Measurements from ENCODE around the gene MTG1. TPM values are rescaled to one million over a fixed set of nuclear protein-coding genes. Genes with fewer than 3 reads are reported as not detected.

Gene MTG1
- total RNA-seq, 1 donor: 31.5 TPM

DNA sequence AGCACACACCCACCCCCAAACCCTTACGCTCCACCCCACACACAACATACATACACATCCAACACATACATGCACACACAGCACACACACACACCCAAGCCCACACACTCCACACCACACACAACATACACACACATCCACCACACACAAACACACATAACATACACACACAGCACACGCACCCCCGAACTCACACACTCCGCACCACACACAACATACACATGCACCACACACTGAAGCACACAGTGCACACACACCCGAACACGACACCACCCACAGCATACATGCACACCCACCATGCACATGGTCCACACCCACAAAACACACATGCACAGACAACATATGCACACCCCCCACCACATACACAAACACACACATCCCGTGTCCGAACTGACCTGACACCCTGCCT is 44.8 kb upstream of the MTG1 start:
- TF ChIP-seq, protein P1, sequence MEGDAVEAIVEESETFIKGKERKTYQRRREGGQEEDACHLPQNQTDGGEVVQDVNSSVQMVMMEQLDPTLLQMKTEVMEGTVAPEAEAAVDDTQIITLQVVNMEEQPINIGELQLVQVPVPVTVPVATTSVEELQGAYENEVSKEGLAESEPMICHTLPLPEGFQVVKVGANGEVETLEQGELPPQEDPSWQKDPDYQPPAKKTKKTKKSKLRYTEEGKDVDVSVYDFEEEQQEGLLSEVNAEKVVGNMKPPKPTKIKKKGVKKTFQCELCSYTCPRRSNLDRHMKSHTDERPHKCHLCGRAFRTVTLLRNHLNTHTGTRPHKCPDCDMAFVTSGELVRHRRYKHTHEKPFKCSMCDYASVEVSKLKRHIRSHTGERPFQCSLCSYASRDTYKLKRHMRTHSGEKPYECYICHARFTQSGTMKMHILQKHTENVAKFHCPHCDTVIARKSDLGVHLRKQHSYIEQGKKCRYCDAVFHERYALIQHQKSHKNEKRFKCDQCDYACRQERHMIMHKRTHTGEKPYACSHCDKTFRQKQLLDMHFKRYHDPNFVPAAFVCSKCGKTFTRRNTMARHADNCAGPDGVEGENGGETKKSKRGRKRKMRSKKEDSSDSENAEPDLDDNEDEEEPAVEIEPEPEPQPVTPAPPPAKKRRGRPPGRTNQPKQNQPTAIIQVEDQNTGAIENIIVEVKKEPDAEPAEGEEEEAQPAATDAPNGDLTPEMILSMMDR (IDR thresholded peaks at IDR 0.05; ENCODE audit: extremely low read depth, low read depth, low read length): no peak
- no peak overlapping the region for H2AFZ ChIP-seq (ENCODE audit: low read length)

DNA sequence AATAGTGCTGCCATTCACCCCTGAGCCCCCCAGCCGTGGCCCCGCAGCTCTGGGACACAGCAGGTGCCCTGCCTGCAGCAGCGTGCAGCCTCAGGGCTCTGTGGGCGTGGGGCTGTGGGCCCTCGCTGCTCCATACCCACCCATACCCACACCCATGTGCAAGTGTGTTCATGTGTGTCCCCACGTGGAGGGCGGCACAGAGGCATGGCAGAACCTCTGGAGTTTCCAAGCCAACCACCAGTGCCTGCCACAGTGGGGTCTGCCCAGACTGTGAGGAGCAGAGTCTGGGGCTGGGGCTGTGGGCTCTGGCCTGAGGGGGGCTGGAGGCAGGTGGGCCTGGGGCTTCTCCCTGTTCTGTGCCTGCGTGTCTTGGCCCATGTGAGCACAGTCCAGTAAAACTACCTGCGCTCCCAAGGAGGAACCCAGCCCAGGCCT is 44.4 kb upstream of the MTG1 start:
- Histone ChIP-seq H3K4me1 (ENCODE audit: insufficient read depth, low read length) (no peaks in the 10 kb centered on the region), H3K79me2 (ENCODE audit: insufficient read depth, low read length) (no peaks in the 10 kb centered on the region), H3K4me3 (ENCODE audit: insufficient read depth, low read length) (no peak overlapping the region), H4K20me1 (ENCODE audit: insufficient read depth, low read length) (no peaks in the 10 kb centered on the region), H3K36me3 (ENCODE audit: insufficient read depth, low read length) (no peaks in the 10 kb centered on the region), H3K4me2 (ENCODE audit: insufficient read depth, low read length) (no peak overlapping the region), H3K9me3 (ENCODE audit: low read depth, low read length) (no peaks in the 10 kb centered on the region), H3K27ac (ENCODE audit: low read depth, low read length) (no peak overlapping the region), H3K27me3 (ENCODE audit: insufficient read depth, low read length) (no peaks in the 10 kb centered on the region), H2AFZ (ENCODE audit: low read length) (no peak overlapping the region)
- TF ChIP-seq, protein P1 (IDR thresholded peaks at IDR 0.05; ENCODE audit: extremely low read depth, low read depth, low read length): no peak
- no peak for DNase-seq (ENCODE audit: insufficient read length, low spot score, missing footprints)

More for the DNA sequence above, 44.8 kb upstream of the MTG1 start:
- no peaks in the 10 kb centered on the region for H3K9me3 ChIP-seq (ENCODE audit: low read depth, low read length)
- H3K4me2 ChIP-seq (ENCODE audit: insufficient read depth, low read length): no peak overlapping the region
- no peak overlapping the region for H3K27ac ChIP-seq (ENCODE audit: low read depth, low read length)
- no peaks in the 10 kb centered on the region for H4K20me1 ChIP-seq (ENCODE audit: insufficient read depth, low read length)
- no peak overlapping the region for H3K4me3 ChIP-seq (ENCODE audit: insufficient read depth, low read length)
- no peak for DNase-seq (ENCODE audit: insufficient read length, low spot score, missing footprints)
- no peaks in the 10 kb centered on the region for H3K79me2 ChIP-seq (ENCODE audit: insufficient read depth, low read length)
- H3K4me1 ChIP-seq (ENCODE audit: insufficient read depth, low read length): no peaks in the 10 kb centered on the region
- H3K27me3 ChIP-seq (ENCODE audit: insufficient read depth, low read length): peaks cover 4% of the 10 kb centered on the region
- no peaks in the 10 kb centered on the region for H3K36me3 ChIP-seq (ENCODE audit: insufficient read depth, low read length)

DNA sequence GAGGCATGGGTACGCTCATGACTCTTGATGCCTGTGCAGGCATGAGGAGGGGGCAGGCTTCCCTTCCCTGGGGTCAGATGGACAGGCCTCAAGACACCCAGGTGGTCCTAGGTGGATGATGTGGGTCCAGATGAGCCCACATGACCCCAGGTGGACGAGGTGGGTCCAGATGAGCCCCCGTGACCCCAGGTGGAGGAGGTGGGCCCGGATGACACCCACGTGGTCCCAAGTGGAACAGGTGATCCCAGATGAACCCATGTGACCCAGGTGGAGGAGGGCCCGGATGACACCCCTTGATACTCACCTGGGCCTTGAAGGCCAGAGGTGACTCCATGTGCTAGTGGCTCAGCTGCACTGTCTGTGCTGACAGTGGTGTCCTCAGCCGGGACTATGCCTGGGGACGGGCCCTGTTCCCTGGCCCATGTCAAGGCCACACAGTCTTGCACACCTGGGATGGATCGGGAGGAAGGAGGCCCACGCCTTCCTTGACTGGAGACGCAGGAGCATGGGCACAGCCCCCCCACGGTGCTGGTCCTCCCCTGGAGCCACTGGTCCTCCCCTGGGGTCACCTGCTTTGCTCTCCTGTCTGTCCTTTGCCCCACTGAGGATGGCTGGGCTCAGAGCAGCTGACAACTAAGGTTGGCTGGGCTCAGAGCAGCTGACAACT is 43.5 kb upstream of the MTG1 start:
- H3K36me3 ChIP-seq (ENCODE audit: insufficient read depth, low read length): no peaks in the 10 kb centered on the region
- TF ChIP-seq, protein P1 (IDR thresholded peaks at IDR 0.05; ENCODE audit: extremely low read depth, low read depth, low read length): no peak
- H3K4me2 ChIP-seq (ENCODE audit: insufficient read depth, low read length): no peak overlapping the region
- peak; percentile 72 for DNase-seq (ENCODE audit: insufficient read length, low spot score, missing footprints)
- H4K20me1 ChIP-seq (ENCODE audit: insufficient read depth, low read length): no peaks in the 10 kb centered on the region
- H3K27me3 ChIP-seq (ENCODE audit: insufficient read depth, low read length): no peaks in the 10 kb centered on the region
- H3K79me2 ChIP-seq (ENCODE audit: insufficient read depth, low read length): no peaks in the 10 kb centered on the region
- no peak overlapping the region for H2AFZ ChIP-seq (ENCODE audit: low read length)
- H3K4me1 ChIP-seq (ENCODE audit: insufficient read depth, low read length): no peaks in the 10 kb centered on the region
- H3K9me3 ChIP-seq (ENCODE audit: low read depth, low read length): no peaks in the 10 kb centered on the region
- H3K4me3 ChIP-seq (ENCODE audit: insufficient read depth, low read length): no peak overlapping the region
- H3K27ac ChIP-seq (ENCODE audit: low read depth, low read length): no peak overlapping the region

DNA sequence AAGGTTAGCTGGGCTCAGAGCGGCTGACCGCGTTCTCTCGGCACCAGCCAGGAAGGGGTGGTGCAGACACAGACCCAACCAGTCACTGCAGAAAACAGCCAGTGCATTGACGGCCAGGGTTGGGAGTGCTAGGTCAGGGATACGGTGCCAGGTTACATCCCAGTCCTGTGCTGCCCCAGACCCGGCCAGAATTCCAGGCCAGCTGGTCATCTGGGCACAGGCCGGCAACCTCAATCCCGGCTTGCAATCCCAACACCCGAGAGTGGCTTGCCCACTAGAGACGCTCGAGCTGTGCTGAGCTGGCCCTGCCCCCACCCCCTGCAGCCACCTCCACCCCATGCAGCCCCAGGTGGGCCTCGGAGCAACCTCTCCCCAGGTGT is 43.0 kb upstream of the MTG1 start:
- DNase-seq (ENCODE audit: insufficient read length, low spot score, missing footprints): peak; percentile 77
- Histone ChIP-seq H2AFZ (ENCODE audit: low read length) (no peak overlapping the region), H3K79me2 (ENCODE audit: insufficient read depth, low read length) (no peaks in the 10 kb centered on the region)

More for the DNA sequence above, 43.0 kb upstream of the MTG1 start:
- no peaks in the 10 kb centered on the region for H3K36me3 ChIP-seq (ENCODE audit: insufficient read depth, low read length)
- H3K4me2 ChIP-seq (ENCODE audit: insufficient read depth, low read length): no peak overlapping the region
- H3K27ac ChIP-seq (ENCODE audit: low read depth, low read length): no peak overlapping the region
- H4K20me1 ChIP-seq (ENCODE audit: insufficient read depth, low read length): no peaks in the 10 kb centered on the region
- TF ChIP-seq, protein P1 (IDR thresholded peaks at IDR 0.05; ENCODE audit: extremely low read depth, low read depth, low read length): no peak
- no peaks in the 10 kb centered on the region for H3K4me1 ChIP-seq (ENCODE audit: insufficient read depth, low read length)
- H3K4me3 ChIP-seq (ENCODE audit: insufficient read depth, low read length): no peak overlapping the region
- H3K27me3 ChIP-seq (ENCODE audit: insufficient read depth, low read length): no peaks in the 10 kb centered on the region
- no peaks in the 10 kb centered on the region for H3K9me3 ChIP-seq (ENCODE audit: low read depth, low read length)

Measured in osteoblast (primary cell).